GM19240 (cell line): ENCODE measurements around the gene NHSL2.

Source experiments
- DNase-seq: peaks from one replicate; pipeline ENCODE4 v3.0.0; 2011; ENCODE audit warnings: low spot score; ENCODE audit not compliant: insufficient read length

The NHSL2 gene

DNA sequence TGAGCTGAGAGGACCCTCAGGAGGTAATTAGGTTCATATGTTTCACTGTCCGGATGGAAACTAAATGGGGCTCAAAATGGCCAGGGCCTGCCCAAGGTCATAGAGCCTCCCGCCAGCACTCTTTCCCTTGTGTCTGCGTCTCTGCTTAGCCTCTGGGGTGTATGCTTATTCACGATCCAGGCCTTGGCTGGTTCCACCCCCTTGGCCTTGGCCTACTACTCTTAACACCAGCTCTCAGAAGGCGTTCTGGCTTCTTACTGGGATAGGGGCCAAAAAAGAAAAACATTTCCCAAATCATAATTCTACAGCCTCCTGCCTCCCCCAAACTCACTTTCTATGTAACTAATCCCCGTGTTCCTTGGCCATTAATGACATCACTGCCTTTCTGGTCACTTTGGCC, 152.3 kb downstream of the NHSL2 start:
- DNase-seq, result no peak

DNA sequence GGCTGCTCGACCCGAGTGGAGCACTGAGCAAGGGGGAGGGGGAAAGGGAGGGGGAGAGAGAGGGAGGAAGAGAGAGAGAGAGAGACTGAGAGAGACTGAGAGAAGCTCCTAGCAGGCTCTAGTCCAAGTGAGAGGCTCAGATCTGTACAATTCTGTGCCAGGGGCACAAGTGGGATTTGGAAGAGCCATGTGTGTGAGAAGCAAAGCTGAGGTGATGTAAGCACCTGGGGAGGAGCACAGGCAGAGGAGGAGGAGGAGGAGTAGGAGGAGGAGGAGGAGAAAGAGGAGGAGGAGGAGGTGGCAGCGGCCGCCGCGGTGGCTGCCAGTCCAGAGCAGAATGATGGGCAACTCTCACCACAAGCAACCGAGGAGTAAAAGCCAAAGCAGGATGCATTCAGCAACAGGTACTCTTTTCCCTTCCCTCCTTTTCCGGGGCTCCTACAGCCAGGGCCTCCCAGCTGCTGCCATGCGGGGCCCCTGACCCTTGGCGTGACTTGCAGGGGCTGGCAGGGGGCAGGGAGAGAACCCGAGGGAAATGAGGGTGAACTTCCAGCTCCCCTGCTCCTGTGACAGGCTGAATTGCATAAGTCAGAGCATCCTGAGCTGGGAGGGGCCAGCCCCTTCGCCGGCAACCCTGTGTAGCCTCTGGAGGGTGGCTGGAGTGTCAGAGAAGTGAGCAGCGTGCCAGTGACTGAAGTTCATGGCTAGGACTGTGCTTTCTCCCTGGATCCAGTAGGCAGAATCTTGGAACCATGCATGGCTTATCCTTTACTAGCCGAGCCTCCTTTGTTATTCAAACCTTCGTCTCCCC, 158.9 kb downstream of the NHSL2 start:
- DNase-seq, result no peak

GRCh38 chrX:72071213-72071612, 160.6 kb downstream of the NHSL2 start:
- DNase-seq, result no peak

GRCh38 chrX:72073633-72074032, 163.0 kb downstream of the NHSL2 start:
- DNase-seq, result no peak

- no peak for DNase-seq
Observed at GRCh38 chrX:72078411-72078810, 167.8 kb downstream of the NHSL2 start.

- DNase-seq, result no peak
Observed at GRCh38 chrX:72079607-72080006, 169.0 kb downstream of the NHSL2 start.

GRCh38 chrX:72080150-72080549, 169.5 kb downstream of the NHSL2 start:
- no peak for DNase-seq

- DNase-seq, result no peak
Observed at GRCh38 chrX:72080800-72081199, 170.2 kb downstream of the NHSL2 start.

- no peak for DNase-seq
Observed at GRCh38 chrX:72081605-72082320, 171.1 kb downstream of the NHSL2 start.

DNA sequence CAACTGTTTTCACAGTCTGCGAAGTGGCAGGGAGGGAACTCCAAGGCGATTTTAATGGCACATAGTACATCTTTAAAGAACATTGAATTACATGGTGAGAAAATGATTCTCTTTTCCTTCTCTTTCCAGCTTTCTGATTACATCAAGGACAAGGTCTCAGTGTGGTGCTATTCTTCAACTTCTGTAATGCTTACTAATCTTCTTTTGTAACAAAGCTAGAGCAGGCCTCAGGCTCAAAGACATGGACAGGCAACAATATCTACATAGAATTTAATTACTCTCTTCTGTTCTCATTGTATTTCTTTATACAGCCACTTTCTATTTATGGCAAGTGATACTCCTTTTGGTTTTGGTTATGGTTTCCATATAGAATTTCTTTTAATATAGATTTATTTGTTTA, 172.6 kb downstream of the NHSL2 start:
- DNase-seq, result no peak

DNA sequence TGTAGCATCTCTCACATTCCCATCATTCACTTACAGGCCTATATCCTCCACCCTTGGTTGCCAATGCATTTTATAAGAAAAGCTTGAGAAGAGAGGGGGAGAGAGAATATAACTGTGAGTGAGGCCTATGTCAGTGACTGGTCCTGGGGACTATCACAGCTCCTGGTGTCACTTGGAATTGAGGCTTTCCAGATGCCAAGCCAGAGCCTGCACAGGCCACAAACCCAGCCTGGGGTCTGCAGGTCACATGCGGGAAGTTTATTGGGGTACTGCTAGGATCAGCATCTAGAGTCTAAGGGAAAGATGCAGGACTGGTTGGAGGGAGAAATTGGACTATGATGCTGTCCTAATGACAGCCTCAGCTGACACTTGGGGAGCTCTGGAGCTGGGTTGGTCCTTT, 173.5 kb downstream of the NHSL2 start:
- DNase-seq, result no peak

DNA sequence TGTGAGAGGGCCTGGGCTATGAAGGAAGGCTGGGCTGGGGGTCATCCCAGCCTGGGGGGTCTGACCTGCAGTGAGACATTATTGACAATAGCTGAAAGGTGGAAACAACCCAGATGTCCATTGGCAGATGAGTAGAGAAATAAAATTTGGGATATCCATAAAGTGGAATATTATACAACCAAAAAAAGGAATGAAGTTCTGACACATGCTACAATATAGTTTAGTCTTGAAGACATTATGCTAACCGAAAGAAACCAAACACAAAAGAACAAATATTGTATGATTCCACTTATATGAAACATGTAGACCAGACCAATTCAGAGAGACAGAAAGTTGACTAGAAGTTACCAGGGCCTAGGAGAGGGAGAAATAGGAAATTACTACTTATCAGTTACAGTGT, 176.3 kb downstream of the NHSL2 start:
- no peak for DNase-seq

DNA sequence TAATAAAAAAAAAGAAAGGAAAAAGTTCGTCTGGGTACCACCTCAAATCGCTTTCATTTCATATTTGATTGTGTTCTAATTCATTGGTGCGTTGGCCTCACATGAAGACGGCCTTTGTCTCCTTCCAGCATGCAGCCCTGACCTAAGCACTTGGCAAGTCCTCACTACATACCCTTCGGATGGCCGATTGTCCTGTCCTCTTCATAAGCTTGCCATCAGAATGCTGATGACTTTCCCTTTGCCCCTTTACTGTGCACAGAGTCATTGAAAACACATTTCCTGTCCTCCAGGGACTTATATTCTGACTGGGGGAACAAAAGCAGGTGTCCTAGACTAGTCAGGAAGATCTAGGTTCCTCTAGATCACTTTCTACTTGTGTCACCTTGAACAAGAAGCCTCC, 178.1 kb downstream of the NHSL2 start:
- no peak for DNase-seq

GRCh38 chrX:72089254-72089653, 178.6 kb downstream of the NHSL2 start:
- no peak for DNase-seq

- peak; percentile 32 for DNase-seq
Observed at GRCh38 chrX:72094894-72095293, 184.2 kb downstream of the NHSL2 start.

DNA sequence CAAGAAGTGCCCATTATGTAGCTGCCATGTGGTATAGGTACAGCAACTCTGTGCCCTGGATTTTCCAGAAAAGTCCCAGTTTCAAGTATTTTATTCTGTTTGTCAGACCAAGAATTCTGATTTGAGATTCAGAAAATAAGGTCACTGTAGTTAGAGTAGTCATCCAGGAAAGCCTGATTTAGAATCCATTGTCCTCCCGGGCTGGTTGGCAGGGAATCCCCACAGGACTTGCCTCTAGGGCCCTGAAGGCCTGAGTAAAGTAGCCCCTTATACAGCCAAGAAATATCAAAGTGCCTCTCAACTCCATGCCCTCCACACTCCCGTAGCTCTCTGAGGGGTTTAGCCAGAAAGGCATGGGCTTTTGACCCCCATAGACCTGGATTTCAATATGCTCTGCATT, 184.7 kb downstream of the NHSL2 start:
- no peak for DNase-seq

- DNase-seq, result no peak
Observed at GRCh38 chrX:72097098-72097497, 186.5 kb downstream of the NHSL2 start.

- no peak for DNase-seq
Observed at GRCh38 chrX:72100051-72100755, 189.6 kb downstream of the NHSL2 start.

GRCh38 chrX:72100824-72101351, 190.2 kb downstream of the NHSL2 start:
- DNase-seq, result no peak

DNA sequence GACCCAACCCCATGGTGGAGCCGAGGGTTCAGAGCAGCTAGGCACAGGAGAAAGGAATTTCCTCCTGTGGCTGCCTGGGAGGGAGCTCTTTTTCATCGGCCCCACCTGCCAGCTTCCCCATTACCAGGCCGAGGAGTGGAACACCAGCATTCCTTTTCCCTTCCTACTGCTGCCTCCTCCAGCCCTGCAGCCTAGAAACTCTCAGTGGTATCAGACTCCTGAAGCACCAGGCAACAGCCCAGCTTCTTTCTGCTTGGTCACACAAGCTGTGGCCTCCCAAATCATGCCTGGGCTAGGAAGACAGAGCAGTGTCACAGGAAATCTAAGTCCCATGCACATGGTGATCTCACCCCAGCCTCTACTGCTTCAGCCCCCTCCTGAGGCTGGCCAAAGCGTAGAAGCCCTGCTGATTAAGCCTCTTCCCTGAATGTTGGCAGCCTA, 191.0 kb downstream of the NHSL2 start:
- no peak for DNase-seq

DNA sequence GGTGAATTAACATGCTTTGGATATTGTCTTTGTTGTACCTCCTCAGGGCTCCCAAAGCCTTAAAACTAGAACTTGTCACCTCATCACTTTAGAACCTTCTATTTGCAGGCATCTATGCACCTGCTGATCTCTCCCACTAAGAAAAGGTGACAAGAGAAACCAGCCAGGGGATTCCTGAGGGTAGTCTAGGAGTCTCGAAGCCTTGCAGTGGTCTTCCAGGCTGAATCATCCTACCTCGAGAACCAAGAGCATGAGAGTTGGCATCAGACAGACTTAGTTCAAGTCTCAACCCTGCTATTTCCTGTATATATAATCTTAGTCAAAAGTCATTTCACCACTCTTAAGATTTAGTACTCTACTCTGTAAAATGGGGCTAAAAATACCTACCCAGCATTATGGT, 191.5 kb downstream of the NHSL2 start:
- no peak for DNase-seq

- DNase-seq, result no peak
Observed at GRCh38 chrX:72102760-72103159, 192.1 kb downstream of the NHSL2 start.
